ENCODE results near the gene RDX.
A peak's percentile ranks its signal among the peaks of the same experiment; 100 is the strongest.
"Not testable (repeated sequence)": the region's sequence is repeated elsewhere in the genome, so short reads cannot be mapped to it uniquely, and the experiment has no call there.

The RDX gene

GRCh38 chr11:110296226-110297075 is at the start of gene RDX:
Gene RDX, minus strand, starts transcription at chr11:110296614. Its CDS starts 16,922 bp downstream, at chr11:110279692.
- peak; percentile 78 for DNase-seq

- peak; percentile 55 for DNase-seq
These were observed 49.3 kb upstream of the RDX start for GRCh38 chr11:110345743-110346142.

DNA sequence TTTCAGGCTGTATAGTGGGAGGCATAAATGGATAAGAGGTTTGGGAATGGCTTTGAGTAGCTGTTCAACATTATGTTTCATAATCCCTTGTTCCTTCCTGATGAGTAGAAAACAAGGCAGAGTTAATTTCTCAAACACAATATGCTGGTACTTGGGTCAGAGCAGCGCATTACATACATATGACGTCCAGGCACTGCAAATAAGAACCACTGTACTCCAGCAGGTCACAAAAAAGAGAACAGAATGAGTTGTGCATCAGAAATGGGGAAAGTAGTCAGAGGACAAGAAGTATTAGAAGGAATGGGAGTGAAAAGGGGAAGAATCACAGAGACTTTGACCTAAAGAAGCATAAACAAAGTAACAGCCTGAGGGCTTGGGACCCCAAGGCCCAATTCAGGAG is 44.0 kb upstream of the RDX start:
- no peak for DNase-seq

DNA sequence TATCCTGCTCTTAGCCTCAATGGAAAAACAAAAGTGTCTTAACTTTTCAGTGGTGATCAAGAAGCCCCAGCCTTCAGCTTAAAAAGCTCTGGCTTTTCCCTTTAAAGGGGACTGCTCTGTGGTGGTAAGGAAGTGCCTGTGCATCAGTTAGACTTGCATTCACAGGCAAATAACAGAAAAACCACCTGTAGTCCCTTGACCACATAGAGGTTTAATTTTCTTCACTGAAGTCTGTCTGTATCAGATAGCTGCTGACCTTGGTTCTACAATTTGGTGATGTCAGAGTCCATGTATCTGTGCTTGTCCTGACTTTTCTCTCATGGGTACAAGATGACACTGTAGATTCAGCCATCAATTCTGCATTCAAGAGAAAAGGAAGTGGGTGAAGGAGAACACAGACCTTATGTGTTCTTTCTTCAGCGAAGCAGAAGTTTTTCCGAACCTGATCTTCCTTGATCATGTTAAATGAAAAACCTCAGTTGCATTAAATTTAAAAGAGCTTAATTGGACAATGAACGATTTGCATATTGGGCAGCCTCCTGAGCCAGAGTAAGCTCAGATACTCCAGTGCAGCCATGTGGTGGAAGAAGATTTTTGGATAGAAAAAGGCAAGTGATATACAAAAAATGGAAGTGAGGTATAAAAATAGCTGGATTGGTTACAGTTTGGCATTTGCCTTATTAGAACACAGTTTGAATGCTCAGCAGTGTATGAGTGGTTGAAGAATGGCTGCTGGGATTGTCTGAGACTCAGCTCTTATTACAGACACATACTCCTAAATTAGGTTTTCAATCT is 43.2 kb upstream of the RDX start:
- DNase-seq, result no peak

- no peak for DNase-seq
These were observed 42.3 kb upstream of the RDX start for GRCh38 chr11:110338684-110339083.

DNA sequence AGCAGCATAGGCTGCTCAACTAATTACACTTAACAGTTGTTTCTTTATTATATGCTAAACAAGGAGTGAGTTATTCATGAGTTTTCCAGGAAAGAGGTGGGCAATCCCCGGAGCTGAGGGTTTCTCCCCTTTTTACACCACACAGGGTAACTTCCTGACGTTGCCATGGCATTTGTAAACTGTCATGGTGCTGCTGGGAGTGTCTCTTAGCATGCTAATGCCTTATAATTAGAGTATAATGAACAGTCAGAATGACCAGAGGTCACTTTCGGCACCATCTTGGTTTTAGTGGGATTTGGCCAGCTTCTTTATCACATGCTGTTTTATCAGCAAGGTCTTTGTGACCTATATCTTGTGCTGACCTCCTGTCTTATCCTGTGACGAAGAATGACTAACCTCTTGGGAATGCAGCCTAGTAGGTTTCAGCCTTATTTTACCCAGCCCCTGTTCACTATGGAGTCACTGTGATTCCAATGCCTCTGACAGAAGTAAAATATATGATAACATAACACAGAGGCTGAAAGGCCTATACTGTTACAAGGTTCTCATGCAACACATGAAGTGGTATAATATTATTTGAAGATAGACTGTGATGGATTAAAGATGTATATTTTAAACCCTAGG is 41.3 kb upstream of the RDX start:
- DNase-seq, result no peak

DNA sequence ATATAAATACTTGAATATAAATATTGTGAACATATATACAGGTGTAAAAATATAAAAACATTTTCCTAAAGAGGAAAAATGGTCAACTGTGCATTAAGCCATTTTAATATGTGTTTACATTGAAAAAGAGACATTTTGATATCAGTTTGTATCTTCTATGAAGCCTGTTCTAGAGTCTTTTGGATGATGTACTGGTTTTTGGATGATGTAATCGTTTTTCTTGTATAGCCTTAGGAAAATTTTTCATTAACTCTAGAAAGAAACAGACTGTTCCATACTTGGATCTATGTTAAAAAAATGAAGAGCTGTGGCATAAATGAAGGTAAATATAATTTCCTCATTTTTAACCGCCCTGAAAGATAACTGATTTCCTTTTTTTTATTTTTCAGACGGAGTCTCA is 39.6 kb upstream of the RDX start:
- DNase-seq, result no peak

DNA sequence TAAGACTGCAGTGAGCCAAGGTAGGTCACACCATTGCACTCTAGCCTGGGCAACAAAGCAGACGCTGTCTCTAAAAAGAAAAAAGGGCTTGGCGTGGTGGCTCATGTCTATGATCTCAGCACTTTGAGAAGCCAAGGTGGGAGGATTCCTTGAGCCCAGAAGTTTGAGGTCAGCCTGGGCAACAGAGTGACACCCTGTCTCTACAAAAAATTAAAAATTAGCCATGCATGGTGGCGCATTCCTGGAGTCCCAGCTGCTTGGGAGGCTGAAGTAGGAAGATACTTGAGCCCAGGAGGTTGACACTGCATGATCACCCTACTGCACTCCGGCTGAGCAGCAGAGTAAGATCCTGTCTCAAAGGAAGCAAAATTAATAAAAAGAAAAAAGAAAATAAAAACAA is 38.9 kb upstream of the RDX start:
- no peak for DNase-seq

DNA sequence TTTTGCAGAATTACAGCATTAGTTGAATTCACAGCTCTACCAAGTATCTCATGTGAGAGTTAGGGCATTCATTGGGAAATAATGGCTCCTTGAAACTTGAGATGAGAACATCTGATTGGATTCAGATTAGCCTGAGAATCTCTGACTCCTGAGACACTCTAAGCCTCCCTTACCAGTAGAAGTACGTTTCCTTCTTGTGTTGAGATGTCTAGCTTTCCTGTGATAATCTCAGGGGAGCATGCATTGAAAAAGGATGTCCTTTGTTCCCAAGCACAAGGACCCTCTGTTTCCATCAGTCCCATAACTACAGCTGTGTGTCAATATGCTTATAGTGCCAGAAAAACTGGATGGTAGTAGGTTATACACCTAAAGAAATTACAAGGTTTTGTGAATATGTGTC is 35.2 kb upstream of the RDX start:
- DNase-seq, result no peak

DNA sequence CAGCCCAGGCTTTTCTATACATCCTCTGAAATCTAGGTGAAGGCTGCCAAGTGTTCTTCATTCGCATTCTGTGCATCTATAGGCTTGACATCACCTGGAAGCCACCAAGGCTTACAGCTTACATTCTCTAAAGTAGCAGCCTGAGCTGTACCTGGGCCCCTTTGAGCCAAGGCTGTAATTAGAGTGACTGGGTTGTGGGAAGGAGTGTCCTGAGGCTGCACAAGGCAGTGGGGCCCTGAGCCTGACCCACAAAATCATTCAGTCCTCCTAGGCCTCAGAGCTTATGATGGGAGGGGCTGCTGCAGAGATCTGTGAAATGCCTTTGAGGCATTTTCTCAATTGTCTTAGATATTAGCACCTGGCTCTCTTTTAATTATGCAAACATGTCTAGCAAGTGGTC is 33.0 kb upstream of the RDX start:
- DNase-seq, result no peak

- no peak for DNase-seq
These were observed 31.1 kb upstream of the RDX start for GRCh38 chr11:110327508-110327907.

- no peak for DNase-seq
These were observed 27.4 kb upstream of the RDX start for GRCh38 chr11:110323786-110324185.

- DNase-seq, result no peak
These were observed 23.1 kb upstream of the RDX start for GRCh38 chr11:110319501-110319900.

- DNase-seq, result no peak
These were observed 22.4 kb upstream of the RDX start for GRCh38 chr11:110318638-110319404.

- DNase-seq, result no peak
These were observed 21.1 kb upstream of the RDX start for GRCh38 chr11:110317516-110317932.

GRCh38 chr11:110314366-110315095 is 18.1 kb upstream of the RDX start:
- DNase-seq, result no peak

DNA sequence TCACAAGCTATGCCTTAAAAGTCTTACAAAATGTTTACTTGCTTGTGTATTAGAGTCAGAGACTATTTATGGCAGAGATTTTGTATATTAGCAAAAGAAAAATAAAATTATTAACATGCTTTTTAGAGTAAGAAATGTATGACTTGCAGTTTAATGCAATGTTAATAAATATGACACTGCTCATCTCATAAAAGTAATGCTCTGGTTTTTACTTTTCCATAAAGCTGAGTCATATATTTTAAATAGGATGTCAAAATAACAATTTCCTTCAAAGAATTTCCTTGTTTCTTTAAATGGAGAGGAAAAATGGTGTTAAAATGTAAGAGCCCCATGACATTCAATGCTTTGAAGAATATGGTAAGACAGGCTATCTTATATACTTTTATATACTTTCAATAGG is 16.3 kb upstream of the RDX start:
- no peak for DNase-seq

DNA sequence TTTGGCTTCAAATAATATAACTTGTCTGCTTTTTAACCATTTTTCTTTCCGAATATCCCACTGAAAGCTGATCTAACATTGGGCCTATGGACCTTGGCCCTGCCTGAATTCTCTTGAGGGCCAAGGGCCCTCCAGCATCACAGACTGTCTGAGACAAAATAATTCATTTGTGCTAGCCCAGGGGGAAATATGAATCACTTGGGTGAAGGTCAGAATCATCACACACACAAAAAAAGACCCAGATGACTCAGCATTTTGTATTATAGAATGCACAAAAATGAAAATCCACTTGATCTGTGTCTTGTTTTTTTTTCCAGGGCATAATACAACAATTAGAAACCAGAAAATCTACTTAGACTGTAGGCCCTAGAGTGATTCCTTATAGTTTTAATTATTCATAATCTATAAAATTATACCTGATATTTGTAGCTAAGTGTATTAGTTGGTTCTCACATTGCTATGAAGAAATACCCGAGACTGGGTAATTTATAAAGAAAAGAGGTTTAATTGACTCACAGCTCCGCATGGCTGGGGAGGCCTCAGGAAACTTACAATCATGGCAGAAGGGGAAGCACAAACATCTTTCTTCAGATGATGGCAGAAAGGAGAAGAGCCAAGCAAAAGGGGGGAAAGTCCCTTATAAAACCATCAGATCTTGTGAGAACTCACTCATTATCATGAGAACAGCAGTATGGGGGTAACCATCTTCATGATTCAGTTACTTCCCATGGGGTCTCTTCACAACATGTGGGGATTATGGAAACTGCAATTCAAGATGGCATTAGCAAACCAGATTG is 15.6 kb upstream of the RDX start:
- DNase-seq, result no peak

DNA sequence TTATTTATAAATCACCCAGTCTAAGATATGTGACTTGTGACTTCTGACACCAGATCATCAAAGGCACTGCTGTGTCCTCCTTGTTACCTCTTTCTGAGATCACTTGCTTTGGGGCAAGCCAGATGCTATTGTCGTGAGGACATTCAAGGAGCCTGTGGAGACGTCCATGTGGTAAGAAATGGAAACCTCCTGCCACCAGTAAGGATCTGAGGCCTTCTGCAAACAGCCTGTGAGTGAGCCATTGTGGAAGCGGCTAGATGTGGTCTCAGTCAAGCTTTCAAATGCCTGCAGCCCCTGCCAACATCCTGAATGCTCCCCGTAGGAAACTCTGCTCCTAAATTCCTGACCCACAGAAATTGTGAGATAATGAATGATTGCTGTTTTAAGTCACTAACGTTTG is 11.7 kb upstream of the RDX start:
- no peak for DNase-seq

DNA sequence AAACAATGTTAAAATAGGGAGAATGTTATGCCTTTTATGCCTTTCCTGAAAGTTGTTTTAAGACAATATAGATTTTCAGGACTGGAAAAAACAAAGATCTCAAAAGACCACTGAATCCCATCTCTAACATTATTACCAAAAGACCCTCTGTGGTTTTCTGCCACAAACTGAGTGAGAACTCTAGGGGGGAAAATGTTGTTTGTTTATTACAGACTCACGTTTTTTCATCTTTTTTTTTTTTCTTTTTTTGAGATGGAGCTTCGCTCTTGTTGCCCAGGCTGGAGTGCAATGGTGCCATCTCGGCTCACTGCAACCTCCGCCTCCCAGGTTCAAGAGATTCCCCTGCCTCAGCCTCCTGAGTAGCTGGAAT is 9.6 kb upstream of the RDX start:
- DNase-seq, result not testable (repeated sequence)

Data from KG1 (cell line).